Vagina (tissue), 2 donors: ENCODE results near the gene CHEK1.

ENCODE experiments used
- CTCF ChIP-seq, 3 experiments: fragments of 450-650 bp in 2 of 3; fragments of 200-600 bp in 1 of 3; sonication (generic) in 1 of 3; IDR thresholded peaks; one replicate each; pipeline ENCODE4 v1.5.1; 2017 to 2019; ENCODE audit warnings: antibody characterized with exemption in 3 of 3, mild to moderate bottlenecking in 2 of 3, moderate library complexity in 2 of 3
- POLR2A ChIP-seq, 2 donors: fragments of 450-650 bp; IDR thresholded peaks; one replicate each; pipeline ENCODE4 v1.6.1; 2017; ENCODE audit warnings: antibody characterized with exemption in 2 of 2, mild to moderate bottlenecking in 2 of 2, moderate library complexity in 2 of 2
- POLR2AphosphoS5 ChIP-seq, 2 donors: sonication (generic); formaldehyde crosslinking; IDR thresholded peaks; one replicate each; pipeline ENCODE4 v1.9.0; 2017; ENCODE audit warnings: antibody characterized with exemption in 2 of 2, mild to moderate bottlenecking in 2 of 2, low read depth in 1 of 2; ENCODE audit not compliant: insufficient read depth in 1 of 2

GRCh38 chr11:125586623-125587022 is 38.3 kb upstream of the CHEK1 start:
- no peak for TF ChIP-seq CTCF (IDR thresholded peaks at IDR 0.05)
- no peak for TF ChIP-seq POLR2A (IDR thresholded peaks at IDR 0.05)
- no peak for TF ChIP-seq POLR2AphosphoS5 (IDR thresholded peaks at IDR 0.05; ENCODE audit: insufficient read depth in 1 of 2, low read depth in 1 of 2)
